Pancreas (tissue), 10 donors: Measurements from ENCODE around the gene SUCNR1. TPM values are rescaled to one million over a fixed set of nuclear protein-coding genes. Genes with fewer than 3 reads are reported as not detected.
A peak's percentile ranks its signal among the peaks of the same experiment; 100 is the strongest.

Experiments
- ATAC-seq, 4 donors: fragments of 200-7000 bp; cut with Tn5 transposase; one replicate each; pipeline versions ENCODE4 v1.8.0 to v1.9.1; 2020; ENCODE audit warnings: mild to moderate bottlenecking in 4 of 4, moderate library complexity in 4 of 4
- DNase-seq, 6 donors: peaks; one replicate each; pipeline ENCODE4 v3.0.0-alpha.2; 2020
- FAIRE-seq: peaks from 2 replicates; lab custom pipeline; 2012; peaks lifted over from hg19 to GRCh38; lab: Jason Lieb, UNC
- H3K27ac ChIP-seq, 4 donors: fragments of 200-600 bp; sonication (generic); 1 replicate in 3 of 4; 2 replicates in 1 of 4; pipeline versions ENCODE4 v1.5.0 to v1.8.0; 2020
- H3K27me3 ChIP-seq, 4 donors: fragments of 200-600 bp; one replicate each; pipeline ENCODE4 v1.8.0; 2021
- H3K36me3 ChIP-seq, 3 donors: fragments of 200-600 bp; sonication (generic) in 1 of 3; one replicate each; pipeline versions ENCODE4 v1.5.0 to v1.8.0; 2020 to 2021
- H3K4me1 ChIP-seq, 3 donors: fragments of 200-600 bp; one replicate each; pipeline ENCODE4 v1.8.0; 2021
- H3K4me3 ChIP-seq, 4 donors: fragments of 200-600 bp; sonication (generic) in 2 of 4; one replicate each; pipeline versions ENCODE4 v1.5.0 to v1.8.0; 2020 to 2021
- H3K9me3 ChIP-seq, 4 donors: fragments of 200-600 bp; one replicate each; pipeline ENCODE4 v1.8.0; 2021
- WGBS, 2 donors: extraction: QIAGEN DNeasy Blood & Tissue Kit; methylation state at CpG; one replicate each; pipeline ENCODE4 v1.1.7; 2013; 5-methylcytosine and 5-hydroxymethylcytosine counted together
- intact Hi-C, 3 donors: fragments of 100-400 bp; cut with DNase I; formaldehyde crosslinking; loops; one replicate each; pipeline versions ENCODE4 v1.11.1 to v1.14.2; 2022
- polyA plus RNA-seq, 2 donors: library from polyadenylated mRNA; stranded (reverse); fragments of 200-250 nt; gene quantifications; one replicate each; pipeline ENCODE4 v1.2.3, GENCODE V29; 2013
- total RNA-seq, 6 donors: library from RNA; stranded (reverse); fragmentation: NEBNext Ultra II Directional in 4 of 6; extraction: Animal tissue kit (Norgen Biotek cat#: 25700) in 4 of 6; gene quantifications; one replicate each; pipeline versions ENCODE4 v1.2.1 to v1.2.4, GENCODE V29; 2021 to 2023
- TF ChIP-seq, protein P1 (sequence below), 4 donors: fragments of 200-600 bp; sonication (generic) in 3 of 4; IDR thresholded peaks; one replicate each; pipeline versions ENCODE4 v1.5.0 to v1.8.0; 2021; ENCODE audit warnings: antibody characterized with exemption in 4 of 4
- donor health status: healthy with polysubstance abuse.
- donor health status: DM: no; HTN: no; CAD: no; lungs with moderate emphysema.
- donor health status: DM: no; HTN: no; CAD: no.
- donor health status: control.
- donor health status: control.
- donor health status: Bipolar disorder and iron deficiency.
- donor health status: DM: yes; HTN: yes; CAD: no.
- donor health status: DM: no; HTN: no; CAD: no.
- donor health status: DM: no; HTN: no; CAD: no.
- donor health status: DM: yes; HTN: yes; CAD: no.

Gene SUCNR1
- total and polyA plus RNA-seq, 8 donors: 0.02 to 0.23 (median 0.09) TPM; not detected in 1

DNA sequence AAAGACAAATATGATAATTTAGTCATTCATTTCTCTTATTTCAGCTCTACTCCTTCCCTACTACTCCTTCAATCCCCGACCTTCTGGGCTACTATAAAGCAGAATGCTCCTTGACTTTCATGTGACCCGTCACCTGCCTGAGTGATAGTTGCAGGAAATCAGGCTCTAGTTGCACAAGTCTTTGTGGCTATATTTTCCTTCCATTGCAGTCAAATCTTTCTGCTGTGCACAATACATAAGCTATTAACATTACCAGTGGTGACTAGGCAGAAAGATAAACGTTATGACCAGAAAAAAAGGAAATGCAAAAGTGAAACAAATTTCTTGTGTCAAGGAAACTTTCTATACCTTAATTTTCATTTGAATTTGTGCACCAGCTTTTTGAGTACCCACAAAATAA is 2.3 kb downstream of the SUCNR1 start:
- H3K27me3 ChIP-seq: peaks cover 0 to 4% (median 0%) of the 10 kb centered on the region in 4 donors
- no peak for DNase-seq
- no peak for FAIRE-seq
- H3K27ac ChIP-seq: no peak overlapping the region
- H3K4me3 ChIP-seq: no peak overlapping the region
- TF ChIP-seq, protein P1, sequence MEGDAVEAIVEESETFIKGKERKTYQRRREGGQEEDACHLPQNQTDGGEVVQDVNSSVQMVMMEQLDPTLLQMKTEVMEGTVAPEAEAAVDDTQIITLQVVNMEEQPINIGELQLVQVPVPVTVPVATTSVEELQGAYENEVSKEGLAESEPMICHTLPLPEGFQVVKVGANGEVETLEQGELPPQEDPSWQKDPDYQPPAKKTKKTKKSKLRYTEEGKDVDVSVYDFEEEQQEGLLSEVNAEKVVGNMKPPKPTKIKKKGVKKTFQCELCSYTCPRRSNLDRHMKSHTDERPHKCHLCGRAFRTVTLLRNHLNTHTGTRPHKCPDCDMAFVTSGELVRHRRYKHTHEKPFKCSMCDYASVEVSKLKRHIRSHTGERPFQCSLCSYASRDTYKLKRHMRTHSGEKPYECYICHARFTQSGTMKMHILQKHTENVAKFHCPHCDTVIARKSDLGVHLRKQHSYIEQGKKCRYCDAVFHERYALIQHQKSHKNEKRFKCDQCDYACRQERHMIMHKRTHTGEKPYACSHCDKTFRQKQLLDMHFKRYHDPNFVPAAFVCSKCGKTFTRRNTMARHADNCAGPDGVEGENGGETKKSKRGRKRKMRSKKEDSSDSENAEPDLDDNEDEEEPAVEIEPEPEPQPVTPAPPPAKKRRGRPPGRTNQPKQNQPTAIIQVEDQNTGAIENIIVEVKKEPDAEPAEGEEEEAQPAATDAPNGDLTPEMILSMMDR (IDR thresholded peaks at IDR 0.05): no peak
- peak in 3 of 4 donors; percentile 37 to 47 (median 38) for ATAC-seq
- H3K9me3 ChIP-seq: no peaks in the 10 kb centered on the region
- WGBS, 2 donors: 49 to 52% methylated on average over 3 of the region's 3 CpGs
- no peaks in the 10 kb centered on the region for H3K4me1 ChIP-seq
- no peaks in the 10 kb centered on the region for H3K36me3 ChIP-seq
- intact Hi-C loops: no loop called here

GRCh38 chr3:151877269-151877668 is 3.8 kb downstream of the SUCNR1 start:
- Histone ChIP-seq H3K4me1 (no peaks in the 10 kb centered on the region), H3K9me3 (no peaks in the 10 kb centered on the region), H3K36me3 (no peaks in the 10 kb centered on the region), H3K27me3 (peaks cover 0 to 4% (median 0%) of the 10 kb centered on the region in 4 donors), H3K27ac (no peak overlapping the region), H3K4me3 (no peak overlapping the region)
- intact Hi-C loops: no loop called here
- TF ChIP-seq, protein P1 (IDR thresholded peaks at IDR 0.05): no peak
- DNase-seq (no peak), ATAC-seq (no peak), FAIRE-seq (no peak)
- WGBS, 2 donors: 74 to 79% methylated on average over 2 of the region's 2 CpGs

DNA sequence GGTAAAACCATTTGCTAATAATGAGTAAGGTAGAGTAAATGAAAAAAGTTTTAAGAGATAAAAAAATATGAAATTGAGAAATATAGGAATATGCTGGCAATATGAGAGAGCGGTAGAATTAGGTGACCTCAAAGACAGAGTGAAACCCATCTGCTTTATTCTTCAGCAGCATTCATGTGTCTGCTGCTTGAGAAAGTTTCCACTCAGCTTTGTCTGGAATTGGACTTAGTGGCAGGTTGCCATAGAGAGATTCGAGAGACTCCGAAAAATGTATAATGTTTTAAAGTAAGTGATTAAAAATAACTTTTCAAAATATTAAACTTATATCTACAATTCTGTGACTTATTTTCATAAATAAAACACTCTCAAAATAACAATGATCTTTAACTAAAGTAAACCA is 5.0 kb downstream of the SUCNR1 start:
- Histone ChIP-seq H3K36me3 (no peaks in the 10 kb centered on the region), H3K4me1 (no peaks in the 10 kb centered on the region), H3K9me3 (no peaks in the 10 kb centered on the region), H3K27me3 (peaks cover 0 to 4% (median 0%) of the 10 kb centered on the region in 4 donors), H3K4me3 (no peak overlapping the region), H3K27ac (no peak overlapping the region)
- ATAC-seq (no peak), FAIRE-seq (peak; percentile 65), DNase-seq (no peak)
- 83 to 88% methylated on average over 3 of the region's 3 CpGs for WGBS, 2 donors
- TF ChIP-seq, protein P1 (IDR thresholded peaks at IDR 0.05): no peak
- intact Hi-C loops: no loop called here

GRCh38 chr3:151879037-151879436 is 5.6 kb downstream of the SUCNR1 start:
- H3K36me3 ChIP-seq: no peaks in the 10 kb centered on the region
- H3K4me1 ChIP-seq: no peaks in the 10 kb centered on the region
- no peaks in the 10 kb centered on the region for H3K9me3 ChIP-seq
- WGBS, 2 donors: 0 to 51% methylated on average over 1 of the region's 1 CpG
- no peak overlapping the region for H3K27ac ChIP-seq
- ATAC-seq (no peak), DNase-seq (no peak), FAIRE-seq (no peak)
- TF ChIP-seq, protein P1 (IDR thresholded peaks at IDR 0.05): no peak
- intact Hi-C loops: no loop called here
- no peak overlapping the region for H3K4me3 ChIP-seq
- peaks cover 0 to 4% (median 0%) of the 10 kb centered on the region in 4 donors for H3K27me3 ChIP-seq

- intact Hi-C loops: no loop called here
- H3K4me1 ChIP-seq: no peaks in the 10 kb centered on the region
- WGBS, 2 donors: 36 to 37% methylated on average over 3 of the region's 3 CpGs
- DNase-seq (no peak), FAIRE-seq (peak; percentile 67), ATAC-seq (no peak)
- H3K27ac ChIP-seq: no peak overlapping the region
- peaks cover 0 to 4% (median 0%) of the 10 kb centered on the region in 4 donors for H3K27me3 ChIP-seq
- no peaks in the 10 kb centered on the region for H3K36me3 ChIP-seq
- H3K4me3 ChIP-seq: no peak overlapping the region
- TF ChIP-seq, protein P1 (IDR thresholded peaks at IDR 0.05): no peak
- H3K9me3 ChIP-seq: no peaks in the 10 kb centered on the region
Measured at GRCh38 chr3:151879679-151880415, 6.4 kb downstream of the SUCNR1 start.
